Hair follicle dermal papilla cell (primary cell): ENCODE results near the gene DESI1. TPM values are rescaled to one million over a fixed set of nuclear protein-coding genes. Genes with fewer than 3 reads are reported as not detected.

ENCODE experiments used
- small RNA-seq: library from RNA; depleted of rRNA; stranded (forward); fragments of <200 nt; gene quantifications from one replicate; pipeline ENCODE3, GENCODE V24; 2012
- total RNA-seq: library from RNA; depleted of rRNA; stranded (reverse); fragments of >200 nt; gene quantifications from 2 replicates; pipeline ENCODE4 v1.2.3, GENCODE V29; 2012

Gene DESI1
- total RNA-seq, result 19.0 and 21.3 TPM in 2 replicates

GRCh38 chr22:41620589-41621098, at the start of gene DESI1:
TSS of gene DESI1 (minus strand) at chr22:41621043. CDS start at chr22:41620839, 204 bp downstream.

GRCh38 chr22:41621099-41621910, 462 bp upstream of the DESI1 start, which contains the start of gene XRCC6:
TSS of gene XRCC6 (plus strand) at chr22:41621295. CDS start at chr22:41622005, 710 bp downstream.

GRCh38 chr22:41589391-41590241, 31.2 kb downstream of the DESI1 start, which contains the start of gene PMM1:
TSS of gene PMM1 (minus strand) at chr22:41589840. CDS start at chr22:41589805, 35 bp downstream.

Small RNAs within 50 kb of the gene (small RNA-seq; reads per million reads assigned to genes)
- not detected for gene RF00019

Other genes with a start within 250 kb of the DESI1 start
- gene TEF, start 239.1 kb downstream of the DESI1 start, total RNA-seq, result 18.8 and 21.0 TPM in 2 replicates
- gene TOB2, start 174.2 kb downstream of the DESI1 start, total RNA-seq, result 34.7 and 34.9 TPM in 2 replicates
- 34.2 and 36.3 TPM in 2 replicates for gene PHF5A, start 152.4 kb downstream of the DESI1 start, total RNA-seq
- gene ACO2, start 151.9 kb downstream of the DESI1 start, total RNA-seq, result 66.1 and 70.7 TPM in 2 replicates
- 33.6 and 42.0 TPM in 2 replicates for gene POLR3H, start 76.6 kb downstream of the DESI1 start, total RNA-seq
- 2.3 and 6.1 TPM in 2 replicates for gene CSDC2, start 60.0 kb downstream of the DESI1 start, total RNA-seq
- gene PMM1, start 31.2 kb downstream of the DESI1 start, total RNA-seq, result 22.4 and 27.6 TPM in 2 replicates
- 197 and 227 TPM in 2 replicates for gene XRCC6, start 252 bp upstream of the DESI1 start, total RNA-seq
- 60.8 and 70.2 TPM in 2 replicates for gene SNU13, start 67.8 kb upstream of the DESI1 start, total RNA-seq
- gene MEI1, start 78.5 kb upstream of the DESI1 start, total RNA-seq, result 0.32 and 0.73 TPM in 2 replicates
- 9.7 and 14.9 TPM in 2 replicates for gene CCDC134, start 179.6 kb upstream of the DESI1 start, total RNA-seq
- 98.8 and 109 TPM in 2 replicates for gene SREBF2, start 212.1 kb upstream of the DESI1 start, total RNA-seq